GM18511 (cell line): ENCODE results near the gene TCN2.
"Not testable (repeated sequence)": the region's sequence is repeated elsewhere in the genome, so short reads cannot be mapped to it uniquely, and the experiment has no call there.

Experiments used
- ATAC-seq: cut with Tn5 transposase; IDR thresholded peaks from one replicate; pipeline ENCODE4 v1.9.1; 2021; ENCODE audit warnings: mild to moderate bottlenecking, moderate library complexity; ENCODE audit not compliant: unreplicated experiment

TCN2 gene

GRCh38 chr22:30606455-30607299 lies at the start of gene TCN2:
Gene TCN2, plus strand, starts transcription at chr22:30607174. Its CDS starts 158 bp downstream, at chr22:30607332.
- ATAC-seq, result no peak

- ATAC-seq, result no peak
Measured at GRCh38 chr22:30557243-30557642, 49.7 kb upstream of the TCN2 start.

- ATAC-seq, result no peak
Measured at GRCh38 chr22:30559889-30560288, 47.1 kb upstream of the TCN2 start.

- ATAC-seq, result not testable (repeated sequence)
Measured at GRCh38 chr22:30560643-30561202, 46.3 kb upstream of the TCN2 start.

- ATAC-seq, result no peak
Measured at GRCh38 chr22:30561402-30562189, 45.4 kb upstream of the TCN2 start.

- no peak for ATAC-seq
Measured at GRCh38 chr22:30562366-30562765, 44.6 kb upstream of the TCN2 start.

- ATAC-seq, result no peak
Measured at GRCh38 chr22:30564045-30564760, 42.8 kb upstream of the TCN2 start.

GRCh38 chr22:30564761-30565119 lies 42.2 kb upstream of the TCN2 start:
- no peak for ATAC-seq

GRCh38 chr22:30565341-30565740 lies 41.6 kb upstream of the TCN2 start:
- ATAC-seq, result no peak

- ATAC-seq, result no peak
Measured at GRCh38 chr22:30566125-30566524, 40.8 kb upstream of the TCN2 start.

- not testable (repeated sequence) for ATAC-seq
Measured at GRCh38 chr22:30567277-30567676, 39.7 kb upstream of the TCN2 start.

- no peak for ATAC-seq
Measured at GRCh38 chr22:30568137-30568805, 38.7 kb upstream of the TCN2 start.

- ATAC-seq, result no peak
Measured at GRCh38 chr22:30569674-30570202, 37.2 kb upstream of the TCN2 start.

- ATAC-seq, result no peak
Measured at GRCh38 chr22:30572210-30572609, 34.8 kb upstream of the TCN2 start.

- ATAC-seq, result no peak
Measured at GRCh38 chr22:30572840-30573593, 34.0 kb upstream of the TCN2 start.

- no peak for ATAC-seq
Measured at GRCh38 chr22:30573594-30574094, 33.3 kb upstream of the TCN2 start.

GRCh38 chr22:30574095-30574981 lies 32.6 kb upstream of the TCN2 start, which contains the start of gene GAL3ST1:
Gene GAL3ST1, minus strand, starts transcription at chr22:30574665. Its CDS starts 17,273 bp downstream, at chr22:30557392.
- ATAC-seq, result no peak

GRCh38 chr22:30574997-30575671 lies 31.8 kb upstream of the TCN2 start:
- ATAC-seq, result no peak
